Measurements from ENCODE around the gene LTO1.

DNA sequence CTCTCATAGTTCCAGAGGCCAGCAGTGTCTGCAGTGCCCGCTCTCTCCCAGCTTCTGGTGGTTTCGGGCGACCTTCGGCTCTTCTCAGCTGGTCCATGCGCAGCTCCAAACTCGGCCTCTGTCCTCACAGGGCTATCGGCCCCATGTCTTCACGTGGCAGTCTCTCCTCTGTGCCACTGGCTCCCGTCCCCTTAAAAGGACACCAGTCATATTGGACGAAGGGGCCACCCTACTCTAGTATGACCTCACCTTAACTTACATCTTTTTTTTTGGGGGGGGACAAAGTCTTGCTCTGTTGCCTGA lies 13.8 kb downstream of the LTO1 start:
- TF ChIP-seq POLR2A (IDR thresholded peaks at IDR 0.05) (no peak), CTCF (IDR thresholded peaks at IDR 0.05) (no peak)
